Measurements from ENCODE around the gene MFN2.
A peak's percentile ranks its signal among the peaks of the same experiment; 100 is the strongest.
"Not testable (repeated sequence)": the region's sequence is repeated elsewhere in the genome, so short reads cannot be mapped to it uniquely, and the experiment has no call there.

The MFN2 gene

DNA sequence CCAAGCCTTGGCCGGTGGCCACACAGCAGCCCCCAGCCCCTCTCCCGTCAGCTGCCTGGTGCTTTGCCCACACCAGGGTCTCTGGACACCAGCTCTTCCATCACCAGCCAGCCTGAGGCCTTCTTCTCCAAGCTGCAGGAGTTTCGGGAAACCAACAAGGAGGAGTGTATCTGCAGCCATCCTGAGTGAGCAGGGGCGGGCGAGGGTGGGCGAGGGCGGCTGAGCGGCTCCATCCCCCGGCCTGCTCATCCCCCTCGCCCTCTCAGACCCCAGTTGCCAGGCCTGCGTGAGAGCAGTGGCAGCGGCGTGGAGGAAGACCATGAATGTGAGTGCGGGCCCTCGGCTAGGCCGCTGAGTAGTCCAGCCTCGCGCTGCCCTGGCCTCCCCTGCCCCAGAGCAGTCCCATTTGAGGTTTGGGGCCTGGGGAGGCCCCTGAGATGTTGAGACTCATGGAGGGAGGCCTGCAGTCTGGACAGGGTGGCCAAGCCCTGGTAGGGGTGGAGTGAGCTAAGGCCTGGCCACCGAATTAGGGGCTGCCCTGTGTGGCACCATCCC is 48.8 kb downstream of the MFN2 start:
- DNase-seq = no peak

DNA sequence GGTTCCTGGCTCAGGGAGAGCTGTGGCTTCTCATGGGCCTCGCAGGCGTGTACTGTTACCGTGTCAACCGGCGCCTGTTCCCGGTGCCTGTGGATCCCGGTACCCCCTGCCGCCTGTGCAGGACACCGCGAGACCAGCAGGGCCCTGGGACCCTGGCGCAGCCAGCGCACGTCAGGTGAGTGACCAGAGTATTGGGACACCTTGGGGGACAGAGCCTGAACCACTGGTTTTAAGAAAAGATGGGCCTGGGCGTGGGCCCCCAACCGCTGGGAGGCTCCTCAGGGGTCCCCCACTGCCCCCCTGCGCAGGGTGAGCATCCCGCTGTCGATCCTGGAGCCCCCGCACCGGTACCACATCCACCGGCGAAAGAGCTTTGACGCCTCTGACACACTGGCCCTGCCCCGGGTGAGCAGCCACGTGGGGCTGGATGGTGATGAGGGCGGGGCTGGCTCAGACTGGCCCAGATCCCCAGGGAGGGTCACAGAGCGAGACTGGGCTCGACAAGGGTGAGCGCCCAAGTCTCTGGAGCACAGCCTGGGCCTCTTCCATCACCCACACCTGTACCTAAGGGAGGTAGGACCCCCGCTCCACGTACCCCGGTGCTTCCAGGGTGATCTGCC is 49.6 kb downstream of the MFN2 start:
- DNase-seq = no peak

DNA sequence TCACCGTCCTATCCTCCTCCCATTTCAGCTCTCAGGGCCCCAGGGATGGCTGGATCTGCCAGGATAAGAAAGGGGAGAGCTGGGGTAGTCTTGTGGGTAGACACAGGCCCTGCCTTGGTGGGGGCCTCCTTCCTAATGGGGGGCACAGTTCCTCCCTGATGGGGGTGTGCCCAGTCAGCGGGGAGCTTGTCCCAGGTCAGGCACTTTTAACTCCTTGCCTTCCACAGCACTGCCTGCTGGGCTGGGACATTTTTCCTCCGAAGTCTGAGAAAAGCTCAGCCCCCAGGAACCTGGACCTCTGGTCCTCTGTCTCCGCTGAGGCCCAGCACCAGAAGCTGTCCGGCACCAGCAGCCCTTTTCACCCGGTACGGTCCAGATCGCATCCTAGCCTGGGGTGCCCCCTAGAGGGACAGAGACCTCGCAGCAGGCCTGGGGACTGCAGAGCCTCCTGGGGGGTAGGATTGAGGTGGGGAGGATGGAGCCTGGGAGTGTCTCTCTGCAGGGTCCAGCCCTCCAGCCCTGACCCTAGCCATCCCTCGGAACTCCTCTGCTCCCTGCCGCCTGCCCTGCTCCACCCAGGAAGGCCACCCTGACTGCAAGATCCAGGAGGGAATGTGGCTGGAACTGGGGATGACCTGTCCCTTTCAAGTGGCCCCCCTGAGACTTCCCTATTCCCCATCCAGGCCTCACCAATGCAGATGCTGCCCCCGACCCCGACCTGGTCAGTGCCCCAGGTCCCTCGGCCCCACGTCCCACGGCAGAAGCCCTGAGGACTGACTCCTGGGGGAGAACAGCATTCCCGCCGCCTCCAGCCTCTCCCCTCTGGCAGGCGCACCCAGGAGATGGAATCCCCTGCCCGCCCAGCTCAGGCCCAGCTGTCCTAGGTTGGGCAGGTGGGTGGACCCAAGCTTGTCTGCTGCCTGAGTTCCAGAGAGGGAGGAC is 51.1 kb downstream of the MFN2 start:
- DNase-seq = peak; percentile 56

DNA sequence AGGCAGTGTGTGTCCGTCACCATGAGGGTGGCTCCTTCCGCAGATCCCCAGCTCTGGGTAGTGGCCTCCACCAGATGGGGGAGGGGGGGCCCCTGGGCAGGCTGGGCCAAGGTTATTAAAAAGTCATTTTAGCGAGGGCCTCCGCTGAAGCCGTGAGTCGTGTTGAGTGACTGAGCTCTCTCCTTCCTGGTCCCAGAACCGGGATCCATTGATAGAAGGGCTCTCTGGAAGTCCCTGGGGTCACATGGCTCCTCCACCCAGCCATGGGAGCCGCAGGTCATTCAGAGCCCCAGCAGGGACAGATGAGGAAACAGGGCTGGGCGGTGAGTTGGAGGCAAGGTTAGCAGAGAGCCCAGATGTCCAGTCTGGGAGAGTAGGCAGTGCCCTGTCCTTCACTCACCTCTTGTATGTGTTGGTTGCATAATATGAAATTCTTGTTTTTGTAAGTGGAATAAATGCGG is 51.9 kb downstream of the MFN2 start:
- no peak for DNase-seq

DNA sequence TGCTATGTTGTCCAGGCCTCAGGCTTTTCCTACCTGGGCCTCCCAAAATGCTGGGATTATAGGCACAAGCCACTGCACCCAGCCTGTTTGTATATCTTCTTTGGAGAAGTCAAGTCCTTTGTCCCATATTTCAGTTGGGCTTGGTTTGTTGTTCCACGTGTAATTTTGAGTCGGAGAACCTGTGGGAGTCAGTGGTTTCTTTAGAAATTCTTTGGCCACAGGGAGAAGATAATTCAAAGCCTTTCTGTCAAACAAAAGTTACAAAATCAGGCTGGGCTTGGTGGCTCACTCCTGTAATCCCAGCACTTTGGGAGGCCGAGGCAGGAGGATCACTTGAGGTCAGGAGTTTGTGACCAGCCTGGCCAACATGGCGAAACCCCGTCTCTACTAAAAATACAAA is 53.2 kb downstream of the MFN2 start:
- not testable (repeated sequence) for DNase-seq

DNA sequence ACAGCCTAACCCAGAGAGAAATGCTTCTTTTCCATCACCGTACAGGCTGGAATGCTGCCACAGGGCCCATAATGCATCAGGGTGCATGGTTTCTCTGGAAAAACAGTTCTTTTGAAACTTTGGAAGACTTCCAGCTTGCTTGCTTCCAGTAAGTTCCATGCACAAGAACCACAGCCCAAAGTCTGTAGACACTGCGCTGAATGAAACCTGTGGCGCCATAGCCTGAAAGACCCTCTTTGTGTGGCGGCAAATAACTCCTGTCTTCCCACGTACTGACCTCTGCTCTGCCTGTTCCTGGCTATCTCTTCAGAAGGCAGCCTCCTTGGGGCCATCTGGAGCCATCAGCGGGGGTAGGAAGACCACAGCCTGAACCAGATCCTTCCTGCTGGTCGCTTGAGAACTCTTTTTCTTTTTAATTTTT is 54.1 kb downstream of the MFN2 start:
- no peak for DNase-seq

DNA sequence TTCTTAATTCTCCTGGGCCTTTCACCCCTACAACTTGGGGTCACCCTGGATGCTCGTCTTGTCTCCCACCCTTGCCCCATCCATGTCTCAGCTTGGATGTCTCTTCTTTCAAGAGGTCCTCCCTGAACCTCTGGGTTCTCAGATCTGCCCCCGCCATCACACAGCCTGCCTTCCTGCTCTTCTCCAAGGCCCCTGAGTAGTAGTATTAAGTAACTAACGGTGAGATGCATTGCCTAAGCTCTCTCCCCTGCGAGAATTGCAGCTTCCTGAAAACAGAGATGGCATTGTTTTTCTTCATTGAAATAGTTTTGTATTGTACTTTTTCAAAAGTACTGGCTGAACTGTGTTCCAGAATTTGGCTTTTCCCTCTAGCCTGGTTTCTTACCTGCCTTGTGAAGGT is 55.1 kb downstream of the MFN2 start:
- no peak for DNase-seq

DNA sequence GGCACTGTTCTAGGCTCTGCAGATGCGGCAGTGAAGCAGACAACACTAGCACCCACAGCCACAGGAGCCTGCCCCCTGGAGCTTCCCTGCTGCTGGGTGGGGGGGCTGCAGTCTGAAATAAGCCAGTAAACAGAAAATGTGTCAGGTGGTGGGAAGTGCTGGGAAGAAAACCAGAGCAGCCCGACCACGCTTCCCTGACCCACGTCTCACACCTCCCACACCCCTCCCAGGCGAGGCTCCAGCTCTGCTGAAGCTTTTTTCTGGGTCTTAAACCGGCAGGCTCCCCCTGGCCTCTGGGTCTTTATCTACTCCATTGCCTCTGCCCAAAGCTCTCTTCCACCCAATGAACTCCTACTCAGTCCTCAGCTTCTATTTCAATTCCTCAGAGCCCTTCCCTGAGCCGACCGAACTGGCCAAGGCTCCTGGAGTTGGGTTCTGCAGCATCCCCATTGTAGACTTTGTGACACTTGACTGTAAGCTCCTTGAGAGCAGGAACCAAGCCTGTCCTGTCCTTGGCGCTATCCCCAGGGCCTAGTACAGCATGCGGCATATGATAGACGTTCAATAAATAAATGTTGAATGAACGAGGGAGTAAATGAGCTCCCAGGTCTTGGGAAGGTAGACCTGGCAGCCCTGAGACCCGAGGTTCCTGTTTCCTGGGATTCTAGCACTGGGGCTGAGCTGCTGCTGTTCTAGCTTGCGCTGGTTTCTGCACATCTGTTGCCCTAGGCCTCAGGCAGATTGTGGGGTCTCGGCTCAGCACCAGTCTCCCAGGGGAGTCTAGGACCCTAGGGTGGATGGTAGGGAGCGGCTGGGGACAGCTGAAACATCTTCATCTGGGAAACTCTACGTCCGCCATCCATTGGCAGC is 57.5 kb downstream of the MFN2 start:
- no peak for DNase-seq

DNA sequence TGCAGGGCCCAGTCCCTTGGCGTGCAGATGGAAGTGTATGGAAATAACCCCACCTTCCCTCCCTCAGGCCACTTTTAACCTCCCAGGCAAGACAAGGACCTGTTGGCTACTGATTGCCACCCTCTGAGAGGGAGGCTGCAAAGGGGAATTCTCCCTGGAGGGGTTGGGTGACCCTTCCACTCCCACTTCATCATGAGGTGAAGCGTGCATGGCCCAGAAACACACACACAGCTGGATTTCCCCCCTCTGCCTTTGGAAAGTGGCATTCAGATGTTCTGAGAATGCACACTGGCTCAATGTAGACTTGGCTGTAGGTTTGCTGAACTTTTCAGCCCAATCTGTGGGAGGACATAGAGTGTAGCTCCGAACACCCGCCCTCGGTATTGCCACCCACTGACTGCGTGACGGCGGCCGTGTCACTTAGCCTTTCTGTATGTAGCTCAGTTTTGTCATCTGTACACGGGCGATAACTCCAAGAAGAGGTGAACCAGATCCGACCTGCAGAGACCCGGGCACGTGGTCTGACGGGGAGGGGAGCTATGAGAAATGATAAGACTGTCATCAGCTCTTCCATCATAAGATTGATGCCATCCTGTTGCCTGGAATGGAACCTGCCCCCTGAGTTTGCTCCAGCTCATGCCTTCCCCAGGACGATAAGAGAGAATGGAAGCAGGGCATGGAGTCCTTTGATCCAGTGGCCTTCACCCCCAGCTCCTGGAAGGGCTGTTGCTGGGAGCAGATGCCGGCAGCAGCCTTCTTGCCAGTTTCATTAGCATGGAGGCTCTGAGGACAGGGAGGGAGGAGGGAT is 58.3 kb downstream of the MFN2 start:
- no peak for DNase-seq

DNA sequence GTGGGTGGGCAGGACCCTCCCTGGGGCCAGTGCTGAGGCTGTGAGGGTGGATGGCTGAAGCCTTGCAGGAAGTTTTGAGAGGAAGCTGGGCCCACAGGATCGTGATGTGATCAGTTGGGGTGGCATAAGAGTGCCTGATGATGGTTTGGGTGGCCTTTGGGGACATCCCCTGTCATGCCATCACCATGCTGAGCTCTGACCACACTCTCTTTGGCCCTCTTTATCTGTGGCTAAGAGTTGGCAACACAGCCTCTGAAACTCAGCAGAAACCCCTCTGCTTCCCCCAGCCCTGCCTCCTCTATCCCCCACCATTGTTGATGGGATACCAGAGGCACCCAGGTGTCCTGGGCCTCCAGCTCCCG is 58.9 kb downstream of the MFN2 start:
- DNase-seq = no peak

DNA sequence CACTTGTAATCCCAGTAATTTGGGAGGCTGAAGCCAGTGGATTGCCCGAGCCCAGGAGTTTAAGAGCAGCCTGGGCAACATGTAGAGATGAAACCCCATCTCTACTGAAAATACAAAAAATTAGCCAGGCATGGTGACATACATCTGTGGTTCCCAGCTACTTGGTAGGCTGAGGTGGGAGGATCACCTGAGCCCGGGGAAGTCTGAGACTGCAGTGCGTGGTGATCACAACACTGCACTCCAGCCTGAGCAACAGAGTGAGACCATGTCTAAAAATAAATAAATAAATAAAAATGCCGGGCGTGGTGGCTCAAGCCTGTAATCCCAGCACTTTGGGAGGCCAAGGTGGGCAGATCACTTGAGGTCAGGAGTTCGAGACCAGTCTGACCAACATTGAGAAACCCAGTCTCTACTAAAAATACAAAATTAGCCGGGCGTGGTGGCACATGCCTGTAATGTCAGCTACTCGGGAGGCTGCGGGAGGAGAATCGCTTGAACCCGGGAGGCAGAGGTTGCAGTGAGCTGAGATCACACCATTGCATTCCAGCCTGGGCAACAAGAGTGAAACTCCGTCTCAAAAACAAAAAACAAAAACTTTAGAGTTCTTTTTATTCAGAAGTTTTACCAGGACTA is 59.7 kb downstream of the MFN2 start:
- DNase-seq = not testable (repeated sequence)

DNA sequence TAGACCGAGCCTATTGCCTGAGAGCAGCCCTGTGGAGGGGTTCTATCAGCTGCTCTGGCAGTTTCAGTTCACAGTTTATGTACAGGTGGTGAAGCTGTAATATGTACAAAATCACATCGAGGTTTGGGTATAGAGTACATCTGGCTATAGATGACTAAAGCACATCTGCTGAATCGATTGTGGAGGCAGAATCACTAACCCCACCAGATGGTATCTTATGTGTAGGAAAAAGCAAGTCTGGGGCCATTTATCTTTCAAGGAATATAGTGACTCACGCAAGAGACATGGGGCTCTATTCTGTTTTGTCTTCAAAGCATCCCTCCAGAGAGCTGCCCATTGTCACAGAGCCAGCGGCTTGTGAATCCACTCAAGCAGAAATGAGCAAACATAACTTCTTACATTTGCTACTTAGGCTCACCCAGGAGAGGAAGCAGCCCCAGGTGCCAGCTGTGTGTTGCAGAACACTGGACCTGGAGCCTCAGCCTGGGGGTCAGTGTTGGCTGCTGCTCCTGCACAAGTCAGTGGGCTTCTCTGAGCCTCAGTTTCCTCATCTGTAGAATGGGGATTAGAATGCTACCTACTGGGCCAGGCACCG is 60.3 kb downstream of the MFN2 start:
- no peak for DNase-seq

DNA sequence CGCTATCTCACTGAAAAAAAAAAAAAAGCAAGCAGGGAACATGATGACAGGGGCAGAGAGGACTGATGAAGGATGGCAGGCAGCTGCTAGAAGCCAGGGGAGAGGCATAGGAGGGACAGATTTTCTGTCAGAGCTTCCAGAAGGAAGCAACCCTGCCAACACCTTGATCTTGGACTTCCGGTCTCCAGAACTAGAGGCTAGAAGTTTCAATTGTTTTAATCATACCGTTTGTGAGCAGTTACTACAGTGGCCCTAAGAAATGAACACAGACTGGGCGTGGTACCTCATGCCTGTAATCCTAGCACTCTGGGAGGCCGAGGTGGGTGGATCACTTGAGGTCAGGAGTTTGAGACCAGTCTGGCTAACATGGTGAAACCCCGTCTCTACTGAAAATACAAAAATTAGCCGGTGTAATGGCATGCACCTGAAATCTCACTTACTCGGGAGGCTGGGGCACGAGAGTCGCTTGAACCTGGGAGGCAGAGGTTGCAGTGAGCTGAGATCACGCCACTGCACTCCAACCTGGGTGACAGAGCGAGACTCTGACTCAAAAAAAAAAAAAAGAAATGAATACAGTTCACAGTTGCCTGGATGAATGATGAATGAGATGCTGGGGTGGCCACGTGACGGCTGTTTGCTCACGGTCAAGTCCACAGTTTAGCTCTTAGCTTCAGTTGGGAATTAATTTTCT is 64.1 kb downstream of the MFN2 start:
- not testable (repeated sequence) for DNase-seq

DNA sequence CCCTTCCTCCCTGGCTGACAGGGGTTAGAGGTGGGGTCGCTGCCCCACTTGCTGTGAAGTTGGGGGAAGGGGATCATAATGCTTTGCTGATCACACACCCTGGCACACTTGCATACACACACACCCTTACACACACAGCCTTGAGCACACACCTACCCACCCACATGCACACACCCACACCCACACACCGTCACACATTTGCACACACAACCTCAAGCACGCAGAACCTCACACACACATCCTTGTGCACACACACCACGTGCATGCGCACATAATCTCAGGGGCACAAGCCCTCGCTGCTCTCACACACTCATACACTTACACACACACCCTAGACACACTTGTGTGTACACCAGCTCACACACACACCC is 66.5 kb downstream of the MFN2 start:
- DNase-seq = no peak

DNA sequence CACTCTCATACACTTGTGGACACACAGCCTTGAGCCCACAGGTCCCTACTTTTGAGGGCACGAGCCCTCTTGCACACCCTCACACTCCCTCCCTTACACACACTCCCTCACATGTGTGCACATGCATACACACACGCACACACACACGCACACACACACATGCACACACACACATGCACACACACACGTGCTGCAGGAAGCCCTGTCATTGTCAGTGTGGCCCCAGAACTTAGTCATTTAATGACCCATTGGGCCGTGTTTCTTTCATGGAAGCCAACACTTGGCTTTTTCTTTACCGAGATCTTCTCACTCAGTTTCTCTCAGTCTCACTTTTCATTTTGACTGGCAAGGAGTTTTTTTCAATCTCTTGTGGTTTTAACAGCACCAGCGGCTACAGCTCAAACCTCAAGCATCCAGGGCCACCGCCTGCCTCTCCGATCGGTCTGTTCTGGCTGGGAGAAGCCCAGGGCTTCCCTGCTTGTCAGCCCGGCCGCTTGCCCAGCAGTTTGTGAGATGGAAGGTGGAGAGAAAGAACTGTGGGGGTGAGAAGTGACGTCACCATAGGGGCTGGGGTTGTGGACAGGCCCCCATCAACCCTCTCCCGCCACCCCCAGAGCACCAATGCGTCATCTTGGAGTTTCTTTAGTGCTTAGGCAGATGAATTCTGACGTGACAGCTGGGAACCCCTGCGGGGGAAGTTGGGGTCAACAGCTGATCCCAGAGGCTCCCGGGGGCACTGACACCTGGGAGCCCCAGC is 67.1 kb downstream of the MFN2 start:
- peak; percentile 49 for DNase-seq

DNA sequence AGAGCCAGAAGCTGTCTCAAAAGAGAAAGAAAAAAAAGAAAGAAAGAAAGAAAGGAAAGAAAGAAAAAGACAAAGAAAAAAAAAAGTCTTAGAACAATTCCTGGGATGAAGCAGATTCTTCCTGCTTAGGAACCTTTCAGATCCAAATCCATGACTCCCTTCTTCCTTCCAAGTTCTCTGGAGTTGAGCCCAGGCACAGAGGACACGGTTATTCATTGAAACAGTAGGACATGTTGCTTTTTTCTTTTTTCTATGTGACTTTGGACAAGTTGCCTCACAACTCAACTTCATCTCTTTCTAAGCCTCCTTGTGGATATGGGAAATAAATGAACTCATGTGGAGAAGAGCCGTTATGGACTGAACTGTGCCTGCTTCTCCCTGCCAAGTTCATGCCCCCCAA is 68.1 kb downstream of the MFN2 start:
- no peak for DNase-seq

DNA sequence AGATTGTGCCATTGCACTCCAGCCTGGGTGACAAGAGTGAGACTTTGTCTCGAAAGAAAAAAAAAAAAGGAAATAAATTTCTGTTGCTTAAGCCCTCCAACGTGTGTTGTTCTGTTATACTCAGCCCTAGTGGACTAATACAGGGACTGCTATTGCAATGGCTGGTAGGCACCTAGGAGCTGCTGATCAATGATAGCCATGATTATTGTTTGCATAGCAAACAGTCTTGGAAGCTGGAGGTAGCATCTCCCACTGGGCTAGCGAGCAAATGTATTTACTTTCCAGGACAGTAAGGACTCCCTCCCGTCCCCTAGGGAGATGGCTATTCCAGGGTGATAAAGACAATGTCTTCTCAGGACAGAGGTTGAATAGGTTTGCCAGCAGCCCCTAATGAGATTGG is 69.4 kb downstream of the MFN2 start:
- peak; percentile 38 for DNase-seq

DNA sequence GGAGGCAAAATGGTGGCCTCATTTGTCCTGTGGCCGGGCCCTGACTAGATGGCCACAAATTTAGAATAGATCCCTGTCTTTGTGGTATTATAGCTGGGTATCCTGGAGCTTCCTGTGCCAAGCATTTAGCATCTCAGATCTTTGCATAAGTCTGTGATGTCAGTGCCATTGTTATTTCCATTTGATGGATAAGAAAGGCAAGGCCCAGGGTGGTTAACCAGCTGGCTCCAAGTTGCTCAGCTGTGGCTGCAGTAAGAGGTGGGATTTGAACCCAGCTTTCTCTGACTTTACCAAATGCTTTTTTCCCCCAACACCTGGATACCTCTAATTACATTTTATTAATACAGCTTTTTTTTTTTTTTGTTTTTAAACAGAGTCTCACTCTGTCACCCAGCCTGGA is 71.1 kb downstream of the MFN2 start:
- no peak for DNase-seq

DNA sequence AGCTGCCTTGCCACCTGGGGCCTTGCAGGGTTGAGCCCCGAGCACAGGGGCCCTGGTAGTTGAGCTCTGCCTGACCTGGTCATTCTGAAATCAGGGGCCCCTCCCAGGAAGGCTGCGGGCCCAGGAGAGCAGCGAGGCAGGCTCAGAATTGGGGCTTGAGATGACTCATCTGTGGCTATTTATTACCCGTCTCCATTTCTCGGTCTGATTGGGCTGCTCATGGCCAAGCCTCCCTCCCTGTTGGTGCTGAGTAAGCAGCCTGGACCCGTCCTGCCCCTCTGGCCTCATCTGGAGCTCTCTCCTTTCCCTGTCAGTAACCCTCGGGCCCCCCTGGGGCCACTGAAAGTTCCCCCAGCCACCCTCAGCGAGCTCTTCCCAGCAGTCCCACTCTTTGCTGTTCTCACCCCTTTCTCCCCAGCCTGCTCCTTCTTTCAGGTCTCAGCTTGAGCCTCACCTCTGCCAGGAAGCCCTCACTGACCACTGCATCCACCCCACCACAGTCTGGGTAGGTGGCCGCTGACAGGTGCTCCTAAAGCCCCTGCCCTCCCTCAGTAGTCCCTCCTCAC is 71.8 kb downstream of the MFN2 start:
- peak; percentile 60 for DNase-seq

Measured in OCI-M1 (cell line).